ENCODE data around the gene ERBB4. TPM values are rescaled to one million over a fixed set of nuclear protein-coding genes. Genes with fewer than 3 reads are reported as not detected.
A peak's percentile ranks its signal among the peaks of the same experiment; 100 is the strongest.

Gene ERBB4
- total and polyA plus RNA-seq, 7 donors = under 0.01 to 0.33 (median 0.08) TPM; not detected in 1

DNA sequence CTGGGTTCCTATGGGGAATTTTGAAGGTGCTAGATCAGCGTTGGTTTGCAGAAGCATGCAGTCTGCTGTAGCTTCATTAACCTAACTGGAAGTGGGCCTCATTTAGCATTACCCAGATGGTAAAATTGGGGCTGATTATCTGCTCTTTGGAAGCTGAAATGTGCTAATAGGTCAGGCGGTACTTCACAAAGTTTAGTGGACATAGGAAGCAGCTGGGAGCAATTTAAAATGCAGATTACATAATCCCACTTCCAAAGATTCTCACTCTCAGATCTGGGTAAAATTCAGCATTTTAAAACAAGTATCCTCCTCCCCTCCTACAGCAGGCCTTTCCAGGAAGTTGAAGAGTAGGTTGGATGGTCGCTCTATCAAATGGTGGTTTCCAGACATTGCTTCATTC lies 1075.2 kb downstream of the ERBB4 start:
- Histone ChIP-seq H3K27ac (no peak overlapping the region), H3K4me1 (no peaks in the 10 kb centered on the region), H3K27me3 (no peaks in the 10 kb centered on the region), H3K9me3 (no peaks in the 10 kb centered on the region), H3K36me3 (no peaks in the 10 kb centered on the region), H3K4me3 (no peak overlapping the region)
- TF ChIP-seq EP300 (IDR thresholded peaks at IDR 0.05) = no peak
- TF ChIP-seq POLR2AphosphoS5 (IDR thresholded peaks at IDR 0.05) = no peak
- TF ChIP-seq POLR2A (IDR thresholded peaks at IDR 0.05) = no peak
- TF ChIP-seq, protein P1, sequence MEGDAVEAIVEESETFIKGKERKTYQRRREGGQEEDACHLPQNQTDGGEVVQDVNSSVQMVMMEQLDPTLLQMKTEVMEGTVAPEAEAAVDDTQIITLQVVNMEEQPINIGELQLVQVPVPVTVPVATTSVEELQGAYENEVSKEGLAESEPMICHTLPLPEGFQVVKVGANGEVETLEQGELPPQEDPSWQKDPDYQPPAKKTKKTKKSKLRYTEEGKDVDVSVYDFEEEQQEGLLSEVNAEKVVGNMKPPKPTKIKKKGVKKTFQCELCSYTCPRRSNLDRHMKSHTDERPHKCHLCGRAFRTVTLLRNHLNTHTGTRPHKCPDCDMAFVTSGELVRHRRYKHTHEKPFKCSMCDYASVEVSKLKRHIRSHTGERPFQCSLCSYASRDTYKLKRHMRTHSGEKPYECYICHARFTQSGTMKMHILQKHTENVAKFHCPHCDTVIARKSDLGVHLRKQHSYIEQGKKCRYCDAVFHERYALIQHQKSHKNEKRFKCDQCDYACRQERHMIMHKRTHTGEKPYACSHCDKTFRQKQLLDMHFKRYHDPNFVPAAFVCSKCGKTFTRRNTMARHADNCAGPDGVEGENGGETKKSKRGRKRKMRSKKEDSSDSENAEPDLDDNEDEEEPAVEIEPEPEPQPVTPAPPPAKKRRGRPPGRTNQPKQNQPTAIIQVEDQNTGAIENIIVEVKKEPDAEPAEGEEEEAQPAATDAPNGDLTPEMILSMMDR (IDR thresholded peaks at IDR 0.05) = no peak
- no peak for DNase-seq
- 64 to 72% methylated on average over 3 of the region's 3 CpGs for WGBS, 2 donors
- intact Hi-C loops (cut with DNase I) = no loop called here

DNA sequence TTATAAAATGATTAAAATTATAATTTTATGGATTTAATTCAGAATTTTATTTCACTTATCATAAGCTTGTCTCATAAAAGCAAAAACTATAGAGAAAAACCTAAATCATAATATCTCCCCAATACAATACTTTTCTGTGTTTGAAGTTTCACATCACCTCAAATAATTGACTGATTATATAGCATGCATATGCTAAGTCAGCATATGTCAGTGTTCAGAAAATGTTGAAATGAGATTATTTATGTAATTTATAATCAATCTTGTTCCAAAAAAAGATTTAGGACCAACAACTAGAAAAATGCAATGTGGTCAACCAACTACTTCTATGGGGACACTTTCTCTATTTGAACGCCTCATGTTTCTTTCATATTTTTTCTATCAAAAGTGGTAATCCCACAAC lies 1079.6 kb downstream of the ERBB4 start:
- H3K27ac ChIP-seq = no peak overlapping the region
- 93 to 94% methylated on average over 1 of the region's 1 CpG for WGBS, 2 donors
- DNase-seq = no peak
- H3K4me3 ChIP-seq = no peak overlapping the region
- H3K9me3 ChIP-seq = no peaks in the 10 kb centered on the region
- TF ChIP-seq POLR2A (IDR thresholded peaks at IDR 0.05) = no peak
- TF ChIP-seq, protein P1 (IDR thresholded peaks at IDR 0.05) = no peak
- TF ChIP-seq EP300 (IDR thresholded peaks at IDR 0.05) = no peak
- no peak for TF ChIP-seq POLR2AphosphoS5 (IDR thresholded peaks at IDR 0.05)
- intact Hi-C loops (cut with DNase I) = loop anchor here (5.0 kb wide), 1 partner anchor 1108 kb away; no protein-coding TSS in a partner anchor
- no peaks in the 10 kb centered on the region for H3K36me3 ChIP-seq
- H3K27me3 ChIP-seq = no peaks in the 10 kb centered on the region
- H3K4me1 ChIP-seq = no peaks in the 10 kb centered on the region

DNA sequence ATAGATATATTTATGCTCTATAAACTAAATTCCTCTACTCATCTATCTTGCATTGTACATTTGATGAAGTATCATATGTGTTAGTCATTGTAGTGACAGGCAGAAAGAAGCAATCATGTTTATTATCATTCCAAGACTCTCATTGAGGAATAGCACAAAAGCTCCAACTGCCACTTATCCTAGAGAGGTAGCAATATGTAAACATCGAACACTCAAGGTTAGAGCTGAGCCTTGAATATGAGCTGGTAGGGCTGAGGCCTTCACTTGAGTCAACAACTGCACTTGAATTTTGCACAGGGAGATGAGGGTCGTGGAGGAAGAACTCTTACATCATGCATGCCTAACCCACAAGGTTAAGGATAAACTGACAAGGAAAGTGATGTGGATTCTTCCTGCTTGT lies 1081.3 kb downstream of the ERBB4 start:
- Histone ChIP-seq H3K27ac (no peak overlapping the region), H3K4me1 (no peaks in the 10 kb centered on the region), H3K4me3 (no peak overlapping the region), H3K27me3 (no peaks in the 10 kb centered on the region), H3K9me3 (no peaks in the 10 kb centered on the region), H3K36me3 (no peaks in the 10 kb centered on the region)
- 39 to 46% methylated on average over 2 of the region's 2 CpGs for WGBS, 2 donors
- TF ChIP-seq, protein P1 (IDR thresholded peaks at IDR 0.05) = no peak
- TF ChIP-seq POLR2AphosphoS5 (IDR thresholded peaks at IDR 0.05) (no peak), EP300 (IDR thresholded peaks at IDR 0.05) (no peak), POLR2A (IDR thresholded peaks at IDR 0.05) (no peak)
- no peak for DNase-seq
- intact Hi-C loops (cut with DNase I) = loop anchor here (5.0 kb wide), 1 partner anchor 1110 kb away; no protein-coding TSS in a partner anchor

DNA sequence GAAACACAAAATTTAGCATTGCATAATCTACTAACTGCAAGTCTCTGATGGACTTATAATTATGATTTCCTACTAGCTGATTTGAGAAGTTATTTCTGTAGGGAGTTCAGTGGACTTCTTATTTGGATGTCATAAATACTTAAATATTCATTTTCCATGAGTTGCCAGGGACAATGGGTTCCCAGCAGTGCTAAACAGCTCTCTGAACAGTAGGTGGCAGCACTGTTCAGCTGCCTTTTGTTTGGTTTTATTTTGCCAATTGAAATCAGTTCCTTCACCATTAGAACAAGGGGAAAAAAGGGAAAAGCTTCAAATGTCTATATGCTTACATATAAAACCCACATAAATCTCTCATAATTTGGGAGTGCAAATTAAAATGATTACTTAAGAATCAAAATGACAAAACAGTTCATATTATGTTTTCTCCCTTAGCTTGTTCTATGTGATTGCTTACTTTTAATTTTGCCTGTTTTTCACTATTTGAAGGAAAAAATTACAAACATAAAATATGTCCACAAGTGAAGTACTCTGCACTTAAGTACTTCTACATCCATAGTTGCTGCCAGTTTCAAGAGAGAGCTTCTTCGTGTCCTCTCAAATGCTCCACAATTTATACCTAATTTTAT lies 1083.3 kb downstream of the ERBB4 start:
- no peak overlapping the region for H3K4me3 ChIP-seq
- no peaks in the 10 kb centered on the region for H3K27me3 ChIP-seq
- no peak for DNase-seq
- TF ChIP-seq, protein P1 (IDR thresholded peaks at IDR 0.05) = peak in 3 of 4 experiments; percentile 17 to 68 (median 37)
- no peak for TF ChIP-seq POLR2AphosphoS5 (IDR thresholded peaks at IDR 0.05)
- 79 to 91% methylated on average over 1 of the region's 1 CpG for WGBS, 2 donors
- no peaks in the 10 kb centered on the region for H3K4me1 ChIP-seq
- no peaks in the 10 kb centered on the region for H3K9me3 ChIP-seq
- intact Hi-C loops (cut with DNase I) = loop anchor here (5.0 kb wide), 1 partner anchor 1112 kb away; no protein-coding TSS in a partner anchor
- no peak overlapping the region for H3K27ac ChIP-seq
- no peaks in the 10 kb centered on the region for H3K36me3 ChIP-seq

DNA sequence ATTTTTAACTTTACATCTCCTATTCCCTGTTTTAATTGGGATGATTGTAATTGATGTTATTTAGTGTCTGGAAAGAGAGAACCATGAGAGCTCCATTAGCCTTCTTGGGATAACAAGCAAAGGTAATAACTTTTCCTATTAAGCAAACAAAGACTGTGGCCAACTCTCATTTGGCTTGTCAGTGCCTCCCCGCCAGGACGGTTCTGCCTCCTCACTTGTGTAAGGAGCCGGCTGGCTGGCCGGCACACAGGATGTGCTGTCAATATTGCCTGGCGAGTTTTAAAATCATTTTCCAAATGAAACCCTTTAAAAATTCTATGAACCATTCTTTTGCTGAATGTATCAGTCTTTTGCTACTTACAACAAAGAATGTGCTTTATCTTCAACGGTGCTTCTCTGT lies 1083.9 kb downstream of the ERBB4 start:
- no peak overlapping the region for H3K4me3 ChIP-seq
- no peak overlapping the region for H3K27ac ChIP-seq
- intact Hi-C loops (cut with DNase I) = loop anchor here (5.0 kb wide), 1 partner anchor 1113 kb away; no protein-coding TSS in a partner anchor
- 19 to 42% methylated on average over 6 of the region's 6 CpGs for WGBS, 2 donors
- DNase-seq = no peak
- TF ChIP-seq EP300 (IDR thresholded peaks at IDR 0.05) (no peak), POLR2A (IDR thresholded peaks at IDR 0.05) (no peak), POLR2AphosphoS5 (IDR thresholded peaks at IDR 0.05) (no peak)
- TF ChIP-seq, protein P1 (IDR thresholded peaks at IDR 0.05) = no peak
- no peaks in the 10 kb centered on the region for H3K4me1 ChIP-seq
- H3K9me3 ChIP-seq = no peaks in the 10 kb centered on the region
- H3K36me3 ChIP-seq = no peaks in the 10 kb centered on the region
- H3K27me3 ChIP-seq = no peaks in the 10 kb centered on the region
